ENCODE results near the gene GATM.

- TF ChIP-seq, protein P1, sequence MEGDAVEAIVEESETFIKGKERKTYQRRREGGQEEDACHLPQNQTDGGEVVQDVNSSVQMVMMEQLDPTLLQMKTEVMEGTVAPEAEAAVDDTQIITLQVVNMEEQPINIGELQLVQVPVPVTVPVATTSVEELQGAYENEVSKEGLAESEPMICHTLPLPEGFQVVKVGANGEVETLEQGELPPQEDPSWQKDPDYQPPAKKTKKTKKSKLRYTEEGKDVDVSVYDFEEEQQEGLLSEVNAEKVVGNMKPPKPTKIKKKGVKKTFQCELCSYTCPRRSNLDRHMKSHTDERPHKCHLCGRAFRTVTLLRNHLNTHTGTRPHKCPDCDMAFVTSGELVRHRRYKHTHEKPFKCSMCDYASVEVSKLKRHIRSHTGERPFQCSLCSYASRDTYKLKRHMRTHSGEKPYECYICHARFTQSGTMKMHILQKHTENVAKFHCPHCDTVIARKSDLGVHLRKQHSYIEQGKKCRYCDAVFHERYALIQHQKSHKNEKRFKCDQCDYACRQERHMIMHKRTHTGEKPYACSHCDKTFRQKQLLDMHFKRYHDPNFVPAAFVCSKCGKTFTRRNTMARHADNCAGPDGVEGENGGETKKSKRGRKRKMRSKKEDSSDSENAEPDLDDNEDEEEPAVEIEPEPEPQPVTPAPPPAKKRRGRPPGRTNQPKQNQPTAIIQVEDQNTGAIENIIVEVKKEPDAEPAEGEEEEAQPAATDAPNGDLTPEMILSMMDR (conservative IDR thresholded peaks at IDR 0.05; ENCODE audit: low read depth, low read length), result no peak
- TF ChIP-seq BHLHE40 (IDR thresholded peaks at IDR 0.05; ENCODE audit: low read depth, low read length) (no peak), POLR2A (IDR thresholded peaks at IDR 0.05; ENCODE audit: low read depth, low read length) (no peak), RCOR1 (IDR thresholded peaks at IDR 0.05; ENCODE audit: insufficient replicate concordance, low read length) (no peak), RAD21 (IDR thresholded peaks at IDR 0.05; ENCODE audit: low read length) (no peak), FOS (IDR thresholded peaks at IDR 0.05; ENCODE audit: low read depth, low read length) (no peak), CEBPB (IDR thresholded peaks at IDR 0.05; ENCODE audit: low read depth, low read length) (no peak)
- TF ChIP-seq, protein P2, sequence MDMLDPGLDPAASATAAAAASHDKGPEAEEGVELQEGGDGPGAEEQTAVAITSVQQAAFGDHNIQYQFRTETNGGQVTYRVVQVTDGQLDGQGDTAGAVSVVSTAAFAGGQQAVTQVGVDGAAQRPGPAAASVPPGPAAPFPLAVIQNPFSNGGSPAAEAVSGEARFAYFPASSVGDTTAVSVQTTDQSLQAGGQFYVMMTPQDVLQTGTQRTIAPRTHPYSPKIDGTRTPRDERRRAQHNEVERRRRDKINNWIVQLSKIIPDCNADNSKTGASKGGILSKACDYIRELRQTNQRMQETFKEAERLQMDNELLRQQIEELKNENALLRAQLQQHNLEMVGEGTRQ (IDR thresholded peaks at IDR 0.05; ENCODE audit: low read depth, low read length), result no peak
These were observed 31.3 kb upstream of the GATM start for GRCh38 chr15:45409596-45409995.
